IMR-90 (cell line): ENCODE measurements around the gene MID1. TPM values are rescaled to one million over a fixed set of nuclear protein-coding genes. Genes with fewer than 3 reads are reported as not detected.

Experiments used
- ATAC-seq: fragments of 200-7000 bp; cut with Tn5 transposase; 2 replicates; pipeline ENCODE4 v1.9.1; 2020; ENCODE audit warnings: low read depth, mild to moderate bottlenecking, moderate library complexity
- BruUV-seq: library from RNA; stranded (reverse); fragments of 400-500 nt; replicated peaks from 2 replicates; lab custom pipeline; 2021; lab: Mats Ljungman, UMichigan
- CTCF ChIA-PET: fragments of 300-600 bp; formaldehyde crosslinking; extraction: SDS; loops from one replicate; lab custom pipeline; 2021; ENCODE audit warnings: antibody characterized with exemption; lab: Yijun Ruan, JAX
- POLR2A ChIA-PET: fragments of 300-600 bp; sonication (Branson Sonifier 250); formaldehyde crosslinking; loops from one replicate; lab custom pipeline; 2022; ENCODE audit warnings: antibody characterized with exemption; ENCODE audit not compliant: unreplicated experiment; lab: Charles Lee
- DNase-seq: peaks from one replicate; pipeline ENCODE4 v3.0.0; 2013
- H2AFZ ChIP-seq: replicated peaks from 2 replicates; pipeline ENCODE3; 2013; ENCODE audit warnings: low read length, mild to moderate bottlenecking; ENCODE audit not compliant: poor library complexity
- H2AK5ac ChIP-seq: 2 replicates; pipeline ENCODE4 v1.6.1; 2013; ENCODE audit warnings: low read depth, low read length, inconsistent platforms
- H2AK9ac ChIP-seq: replicated peaks from 2 replicates; pipeline ENCODE3; 2013; ENCODE audit warnings: mild to moderate bottlenecking, low read depth, low read length, moderate library complexity; ENCODE audit not compliant: poor library complexity
- H2BK120ac ChIP-seq: 2 replicates; pipeline ENCODE4 v1.6.1; 2013; ENCODE audit warnings: low read depth, low read length, inconsistent platforms
- H2BK15ac ChIP-seq: 3 replicates; pipeline ENCODE4 v1.6.1; 2013; ENCODE audit warnings: low read depth, low read length, inconsistent platforms
- H2BK20ac ChIP-seq: 2 replicates; pipeline ENCODE4 v1.6.1; 2013; ENCODE audit warnings: low read depth, mild to moderate bottlenecking, inconsistent platforms, low read length, moderate library complexity
- H2BK5ac ChIP-seq: 2 replicates; pipeline ENCODE4 v1.6.1; 2013; ENCODE audit warnings: mild to moderate bottlenecking, low read depth, low read length, inconsistent platforms; ENCODE audit not compliant: poor library complexity, severe bottlenecking
- H3K14ac ChIP-seq: replicated peaks from 2 replicates; pipeline ENCODE4 v1.6.1; 2013; ENCODE audit warnings: low read depth, low read length, inconsistent platforms
- H3K18ac ChIP-seq: 2 replicates; pipeline ENCODE4 v1.6.1; 2013; ENCODE audit warnings: low read depth, low read length, control low read depth
- H3K23ac ChIP-seq: 2 replicates; pipeline ENCODE4 v1.6.1; 2013; ENCODE audit warnings: low read depth, low read length, inconsistent platforms
- H3K27ac ChIP-seq: 2 replicates; pipeline ENCODE4 v1.5.1; 2013; ENCODE audit warnings: mild to moderate bottlenecking, control low read depth, low read length; ENCODE audit not compliant: insufficient read depth
- H3K27me3 ChIP-seq: 2 replicates; pipeline ENCODE4 v1.6.1; 2013; ENCODE audit warnings: low read length; ENCODE audit not compliant: control insufficient read depth, insufficient read depth
- H3K36me3 ChIP-seq: 2 replicates; pipeline ENCODE4 v1.6.1; 2013; ENCODE audit warnings: low read length, mixed read lengths; ENCODE audit not compliant: control insufficient read depth, insufficient read depth
- H3K4ac ChIP-seq: 2 replicates; pipeline ENCODE4 v1.6.1; 2013; ENCODE audit warnings: low read depth, low read length, inconsistent platforms
- H3K4me1 ChIP-seq: 2 replicates; pipeline ENCODE4 v1.6.1; 2013; ENCODE audit warnings: low read length, mixed read lengths; ENCODE audit not compliant: control insufficient read depth, insufficient read depth
- H3K4me2 ChIP-seq: 2 replicates; pipeline ENCODE4 v1.6.1; 2013; ENCODE audit warnings: low read depth, mild to moderate bottlenecking, control low read depth, low read length, moderate library complexity
- H3K4me3 ChIP-seq: 2 replicates; pipeline ENCODE4 v1.5.1; 2013; ENCODE audit warnings: low read depth, mild to moderate bottlenecking, control low read depth, low read length, moderate library complexity; ENCODE audit not compliant: insufficient read depth
- H3K56ac ChIP-seq: 2 replicates; pipeline ENCODE4 v1.6.1; 2013; ENCODE audit warnings: low read length, inconsistent platforms; ENCODE audit not compliant: insufficient read depth; ENCODE audit errors: extremely low read depth
- H3K79me1 ChIP-seq, 2 experiments: 2 replicates each; pipeline ENCODE4 v1.6.1; 2013; ENCODE audit warnings: low read length in 2 of 2, inconsistent platforms in 1 of 2, low read depth in 1 of 2
- H3K9ac ChIP-seq: 2 replicates; pipeline ENCODE4 v1.6.1; 2013; ENCODE audit warnings: low read depth, low read length, control low read depth
- H3K9me1 ChIP-seq: 2 replicates; pipeline ENCODE4 v1.6.1; 2013; ENCODE audit warnings: low read length, inconsistent platforms; ENCODE audit not compliant: insufficient read depth
- H3K9me3 ChIP-seq: 2 replicates; pipeline ENCODE4 v1.6.1; 2013; ENCODE audit warnings: low read length; ENCODE audit not compliant: control insufficient read depth, insufficient read depth
- H4K20me1 ChIP-seq: 2 replicates; pipeline ENCODE4 v1.6.1; 2013; ENCODE audit warnings: low read length, inconsistent platforms; ENCODE audit not compliant: insufficient read depth
- H4K5ac ChIP-seq: 2 replicates; pipeline ENCODE4 v1.6.1; 2013; ENCODE audit warnings: mild to moderate bottlenecking, low read depth, low read length, control low read depth
- H4K8ac ChIP-seq, 2 experiments: 2 replicates each; pipeline ENCODE4 v1.6.1; 2013; ENCODE audit warnings: low read depth in 2 of 2, low read length in 2 of 2, control low read depth in 1 of 2, inconsistent platforms in 1 of 2
- H4K91ac ChIP-seq: 2 replicates; pipeline ENCODE4 v1.6.1; 2013; ENCODE audit warnings: low read depth, low read length, inconsistent platforms; ENCODE audit not compliant: insufficient read depth
- BHLHE40 ChIP-seq: fragments of 150-350 bp; IDR thresholded peaks from 2 replicates; pipeline ENCODE4 v1.6.1; 2016; ENCODE audit warnings: mild to moderate bottlenecking, low read depth, low read length
- CEBPB ChIP-seq: IDR thresholded peaks from 2 replicates; pipeline ENCODE4 v1.6.1; 2012; ENCODE audit warnings: low read depth, low read length, improper control_type of control experiment
- CHD1 ChIP-seq: IDR thresholded peaks from 2 replicates; pipeline ENCODE4 v1.6.1; 2012; ENCODE audit warnings: low read depth, low read length, improper control_type of control experiment
- FOS ChIP-seq: fragments of 150-350 bp; IDR thresholded peaks from 2 replicates; pipeline ENCODE4 v1.6.1; 2016; ENCODE audit warnings: low read depth, low read length
- MAFK ChIP-seq: IDR thresholded peaks from 2 replicates; pipeline ENCODE4 v1.6.1; 2012; ENCODE audit warnings: low read depth, low read length, improper control_type of control experiment
- MAZ ChIP-seq: IDR thresholded peaks from 2 replicates; pipeline ENCODE4 v1.6.1; 2012; ENCODE audit warnings: low read depth, mild to moderate bottlenecking, low read length, improper control_type of control experiment, moderate library complexity, borderline replicate concordance
- MXI1 ChIP-seq: IDR thresholded peaks from 2 replicates; pipeline ENCODE4 v1.6.1; 2012; ENCODE audit warnings: low read depth, mild to moderate bottlenecking, low read length, moderate library complexity, borderline replicate concordance
- NFE2L2 ChIP-seq: fragments of 150-350 bp; IDR thresholded peaks from 2 replicates; pipeline ENCODE4 v1.6.1; 2016; ENCODE audit warnings: low read depth, mild to moderate bottlenecking, low read length
- POLR2A ChIP-seq: IDR thresholded peaks from 2 replicates; pipeline ENCODE4 v1.6.1; 2012; ENCODE audit warnings: mild to moderate bottlenecking, low read depth, low read length
- RAD21 ChIP-seq: IDR thresholded peaks from 2 replicates; pipeline ENCODE4 v1.6.1; 2012; ENCODE audit warnings: low read length, improper control_type of control experiment
- RCOR1 ChIP-seq: IDR thresholded peaks from 2 replicates; pipeline ENCODE4 v1.6.1; 2012; ENCODE audit warnings: mild to moderate bottlenecking, low read length, improper control_type of control experiment; ENCODE audit not compliant: insufficient replicate concordance
- RFX5 ChIP-seq: IDR thresholded peaks from 2 replicates; pipeline ENCODE4 v1.8.0; 2012; ENCODE audit warnings: low read depth, mild to moderate bottlenecking, low read length, moderate library complexity
- SMC3 ChIP-seq: fragments of 150-350 bp; IDR thresholded peaks from 2 replicates; pipeline ENCODE4 v1.6.1; 2016; ENCODE audit warnings: low read depth, mild to moderate bottlenecking, antibody characterized with exemption, low read length, moderate library complexity
- WGBS, 2 experiments: methylation state at CpG; one replicate each; pipeline versions ENCODE4 v1.1.5 to v1.1.7; 2013; ENCODE audit warnings: missing lambda C conversion rate in 2 of 2; ENCODE audit not compliant: insufficient read length in 1 of 2; ENCODE audit errors: extremely low coverage in 2 of 2; 5-methylcytosine and 5-hydroxymethylcytosine counted together
- dilution Hi-C: fragments of 300-500 bp; cut with HindIII; formaldehyde crosslinking; loops from one replicate; pipeline ENCODE4 v1.14.3; 2018; ENCODE audit warnings: low sequenced_read_pairs; ENCODE audit not compliant: unreplicated experiment
- in situ Hi-C: fragments of 300-500 bp; cut with MboI; formaldehyde crosslinking; loops from 3 replicates; pipeline ENCODE4 v1.14.3; 2019; ENCODE audit warnings: low sequenced_read_pairs, inconsistent platforms, mixed read lengths
- intact Hi-C: fragments of 100-400 bp; cut with micrococcal nuclease; formaldehyde crosslinking; loops from 2 replicates; pipeline ENCODE4 v1.10.0; 2022
- polyA plus RNA-seq, 3 experiments: library from polyadenylated mRNA; depleted of rRNA; stranded (reverse); fragments of >200 nt; gene quantifications; 2 replicates each; pipeline ENCODE4 v1.2.3, GENCODE V29; 2012; ENCODE audit warnings: low replicate concordance in 1 of 3
- total RNA-seq: library from RNA; depleted of rRNA; stranded (reverse); fragments of >200 nt; gene quantifications from 2 replicates; pipeline ENCODE4 v1.2.3, GENCODE V29; 2012
- TF ChIP-seq, protein P1 (sequence below): fragments of 150-350 bp; IDR thresholded peaks from 2 replicates; pipeline ENCODE4 v1.6.1; 2016; ENCODE audit warnings: low read depth, mild to moderate bottlenecking, low read length, moderate library complexity, borderline replicate concordance
- TF ChIP-seq, protein P2 (sequence below): conservative IDR thresholded peaks from 2 replicates; pipeline ENCODE4 v1.5.1; 2012; ENCODE audit warnings: mild to moderate bottlenecking, low read depth, low read length, improper control_type of control experiment
- TF ChIP-seq, protein P3 (sequence below): fragments of 150-350 bp; IDR thresholded peaks from 2 replicates; pipeline ENCODE4 v1.6.1; 2017; ENCODE audit warnings: mild to moderate bottlenecking, antibody characterized with exemption, low read length, low read depth

Gene MID1
- total and polyA plus RNA-seq, 2 of the 4 experiments (the other 2 are of a cell fraction) = 37.2 to 106 TPM

DNA sequence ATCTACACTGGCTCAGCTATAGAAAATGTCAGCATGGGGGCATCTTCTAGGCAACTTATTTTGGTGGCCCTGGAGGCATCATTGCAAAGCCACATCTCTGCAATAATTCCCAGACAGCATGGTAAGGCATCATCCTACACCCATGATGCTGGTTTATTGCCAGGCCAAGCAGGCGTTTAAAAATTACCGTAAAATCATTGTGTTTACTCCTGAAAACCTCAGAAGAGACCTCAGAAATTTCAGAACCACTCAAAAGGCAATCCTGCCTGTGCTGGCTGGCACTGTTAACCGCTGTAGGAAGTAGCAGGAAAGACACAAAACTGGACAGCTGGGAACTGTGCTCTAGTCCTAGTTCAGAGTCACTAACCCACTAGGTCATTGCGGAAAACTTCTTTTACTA lies 63.2 kb downstream of the MID1 start:
- Histone ChIP-seq H2AK5ac (no peak overlapping the region), H3K27me3 (no peaks in the 10 kb centered on the region), H4K91ac (no peak overlapping the region), H3K23ac (no peak overlapping the region), H3K4me1 (peaks cover 6% of the 10 kb centered on the region), H2BK120ac (no peak overlapping the region), H4K8ac (no peak overlapping the region), H4K20me1 (no peaks in the 10 kb centered on the region), H3K4me3 (no peak overlapping the region), H4K5ac (no peak overlapping the region), H2BK20ac (no peak overlapping the region), H3K4ac (no peak overlapping the region), H3K36me3 (peaks cover 2% of the 10 kb centered on the region; the same call in 1 of the 2 replicates), H3K9me3 (no peaks in the 10 kb centered on the region), H3K9ac (no peak overlapping the region), H3K27ac (no peak overlapping the region), H3K56ac (no peak overlapping the region), H2BK5ac (no peak overlapping the region), H3K79me1 (peaks cover 11 to 31% of the 10 kb centered on the region in 2 experiments; a peak in 3 of 4 replicates), H3K4me2 (no peak overlapping the region), H2AFZ (no peak overlapping the region), H2BK15ac (no peak overlapping the region), H3K14ac (no peak overlapping the region), H2AK9ac (no peak overlapping the region), H3K18ac (no peak overlapping the region), H3K9me1 (no peaks in the 10 kb centered on the region)
- no peak for ATAC-seq
- DNase-seq = no peak
- POLR2A ChIA-PET = no interaction called here
- no TSS peak for BruUV-seq
- in situ Hi-C loops (no loop called here), dilution Hi-C loops (no loop called here), intact Hi-C loops (no loop called here)
- WGBS, 2 experiments = 20% methylated on average over 1 of the region's 4 CpGs; no CpG with 5 or more reads in 1 of the 2 experiments
- TF ChIP-seq NFE2L2 (no peak), BHLHE40 (no peak), MAFK (no peak), RFX5 (no peak), RAD21 (no peak), MXI1 (no peak), RCOR1 (no peak), FOS (no peak), MAZ (no peak), CHD1 (no peak), SMC3 (no peak), CEBPB (no peak), POLR2A (no peak)
- TF ChIP-seq, protein P1, sequence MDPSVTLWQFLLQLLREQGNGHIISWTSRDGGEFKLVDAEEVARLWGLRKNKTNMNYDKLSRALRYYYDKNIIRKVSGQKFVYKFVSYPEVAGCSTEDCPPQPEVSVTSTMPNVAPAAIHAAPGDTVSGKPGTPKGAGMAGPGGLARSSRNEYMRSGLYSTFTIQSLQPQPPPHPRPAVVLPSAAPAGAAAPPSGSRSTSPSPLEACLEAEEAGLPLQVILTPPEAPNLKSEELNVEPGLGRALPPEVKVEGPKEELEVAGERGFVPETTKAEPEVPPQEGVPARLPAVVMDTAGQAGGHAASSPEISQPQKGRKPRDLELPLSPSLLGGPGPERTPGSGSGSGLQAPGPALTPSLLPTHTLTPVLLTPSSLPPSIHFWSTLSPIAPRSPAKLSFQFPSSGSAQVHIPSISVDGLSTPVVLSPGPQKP = no peak
- TF ChIP-seq, protein P2, sequence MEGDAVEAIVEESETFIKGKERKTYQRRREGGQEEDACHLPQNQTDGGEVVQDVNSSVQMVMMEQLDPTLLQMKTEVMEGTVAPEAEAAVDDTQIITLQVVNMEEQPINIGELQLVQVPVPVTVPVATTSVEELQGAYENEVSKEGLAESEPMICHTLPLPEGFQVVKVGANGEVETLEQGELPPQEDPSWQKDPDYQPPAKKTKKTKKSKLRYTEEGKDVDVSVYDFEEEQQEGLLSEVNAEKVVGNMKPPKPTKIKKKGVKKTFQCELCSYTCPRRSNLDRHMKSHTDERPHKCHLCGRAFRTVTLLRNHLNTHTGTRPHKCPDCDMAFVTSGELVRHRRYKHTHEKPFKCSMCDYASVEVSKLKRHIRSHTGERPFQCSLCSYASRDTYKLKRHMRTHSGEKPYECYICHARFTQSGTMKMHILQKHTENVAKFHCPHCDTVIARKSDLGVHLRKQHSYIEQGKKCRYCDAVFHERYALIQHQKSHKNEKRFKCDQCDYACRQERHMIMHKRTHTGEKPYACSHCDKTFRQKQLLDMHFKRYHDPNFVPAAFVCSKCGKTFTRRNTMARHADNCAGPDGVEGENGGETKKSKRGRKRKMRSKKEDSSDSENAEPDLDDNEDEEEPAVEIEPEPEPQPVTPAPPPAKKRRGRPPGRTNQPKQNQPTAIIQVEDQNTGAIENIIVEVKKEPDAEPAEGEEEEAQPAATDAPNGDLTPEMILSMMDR = no peak
- TF ChIP-seq, protein P3, sequence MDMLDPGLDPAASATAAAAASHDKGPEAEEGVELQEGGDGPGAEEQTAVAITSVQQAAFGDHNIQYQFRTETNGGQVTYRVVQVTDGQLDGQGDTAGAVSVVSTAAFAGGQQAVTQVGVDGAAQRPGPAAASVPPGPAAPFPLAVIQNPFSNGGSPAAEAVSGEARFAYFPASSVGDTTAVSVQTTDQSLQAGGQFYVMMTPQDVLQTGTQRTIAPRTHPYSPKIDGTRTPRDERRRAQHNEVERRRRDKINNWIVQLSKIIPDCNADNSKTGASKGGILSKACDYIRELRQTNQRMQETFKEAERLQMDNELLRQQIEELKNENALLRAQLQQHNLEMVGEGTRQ = no peak
- CTCF ChIA-PET = no interaction called here
